ENCODE data around the gene MAGI2. TPM values are rescaled to one million over a fixed set of nuclear protein-coding genes. Genes with fewer than 3 reads are reported as not detected.

Gene MAGI2
- total RNA-seq, 4 donors from 2014 or later, result 0.23 to 5.5 (median 0.45) TPM

DNA sequence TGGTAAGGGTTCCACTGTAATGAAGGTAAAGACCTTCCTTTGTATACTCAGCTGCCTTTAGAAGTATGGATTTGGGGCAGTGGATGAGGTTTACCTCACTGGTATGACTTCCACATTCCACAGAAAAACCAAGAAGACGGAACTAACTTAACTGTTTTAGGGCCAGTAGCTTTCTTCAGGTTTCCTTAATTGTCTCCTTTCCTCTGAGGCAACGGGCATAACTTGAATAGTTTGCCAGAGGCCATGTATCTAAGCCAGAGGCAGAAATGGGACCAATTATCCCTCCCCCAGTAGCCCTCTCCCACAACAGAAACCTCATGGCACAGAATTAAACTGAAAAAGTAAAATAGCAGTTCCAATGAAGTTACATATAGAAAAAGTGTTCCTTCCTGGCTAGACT, 1373.2 kb downstream of the MAGI2 start:
- Histone ChIP-seq H3K9me3 (no peaks in the 10 kb centered on the region), H3K4me1 (peaks cover 0 to 37% (median 0%) of the 10 kb centered on the region in 3 donors), H3K36me3 (no peaks in the 10 kb centered on the region), H3K27ac (no peak overlapping the region), H3K4me3 (no peak overlapping the region), H3K27me3 (no peaks in the 10 kb centered on the region)
- WGBS, 2 donors, result 67 to 100% methylated on average over 2 of the region's 2 CpGs
- no peak for TF ChIP-seq POLR2A (IDR thresholded peaks at IDR 0.05)
- TF ChIP-seq, protein P1, sequence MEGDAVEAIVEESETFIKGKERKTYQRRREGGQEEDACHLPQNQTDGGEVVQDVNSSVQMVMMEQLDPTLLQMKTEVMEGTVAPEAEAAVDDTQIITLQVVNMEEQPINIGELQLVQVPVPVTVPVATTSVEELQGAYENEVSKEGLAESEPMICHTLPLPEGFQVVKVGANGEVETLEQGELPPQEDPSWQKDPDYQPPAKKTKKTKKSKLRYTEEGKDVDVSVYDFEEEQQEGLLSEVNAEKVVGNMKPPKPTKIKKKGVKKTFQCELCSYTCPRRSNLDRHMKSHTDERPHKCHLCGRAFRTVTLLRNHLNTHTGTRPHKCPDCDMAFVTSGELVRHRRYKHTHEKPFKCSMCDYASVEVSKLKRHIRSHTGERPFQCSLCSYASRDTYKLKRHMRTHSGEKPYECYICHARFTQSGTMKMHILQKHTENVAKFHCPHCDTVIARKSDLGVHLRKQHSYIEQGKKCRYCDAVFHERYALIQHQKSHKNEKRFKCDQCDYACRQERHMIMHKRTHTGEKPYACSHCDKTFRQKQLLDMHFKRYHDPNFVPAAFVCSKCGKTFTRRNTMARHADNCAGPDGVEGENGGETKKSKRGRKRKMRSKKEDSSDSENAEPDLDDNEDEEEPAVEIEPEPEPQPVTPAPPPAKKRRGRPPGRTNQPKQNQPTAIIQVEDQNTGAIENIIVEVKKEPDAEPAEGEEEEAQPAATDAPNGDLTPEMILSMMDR (IDR thresholded peaks at IDR 0.05), result no peak
- DNase-seq, result no peak
- intact Hi-C loops (cut with DNase I), result no loop called here

DNA sequence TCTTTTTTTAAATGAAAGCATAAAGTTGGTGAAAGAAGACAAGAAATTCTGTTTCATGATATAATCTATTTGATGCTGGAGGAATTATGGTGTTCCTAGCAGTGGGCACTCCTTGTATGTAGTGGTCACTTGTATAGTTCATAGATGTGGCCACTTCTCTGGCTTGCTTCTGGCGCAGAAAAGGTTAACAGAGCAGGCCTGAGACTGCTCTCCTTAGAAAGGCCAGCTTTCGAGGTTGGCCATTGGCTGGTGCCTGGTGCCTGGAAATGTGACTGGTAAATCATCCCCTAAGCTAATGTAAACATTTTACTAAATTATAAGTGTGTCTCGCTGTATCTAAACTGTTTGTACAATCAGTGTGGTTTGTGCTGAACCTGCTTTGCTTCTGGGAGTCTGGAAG, 1378.8 kb downstream of the MAGI2 start:
- Histone ChIP-seq H3K27me3 (no peaks in the 10 kb centered on the region), H3K27ac (no peak overlapping the region), H3K36me3 (no peaks in the 10 kb centered on the region), H3K4me1 (no peaks in the 10 kb centered on the region), H3K9me3 (no peaks in the 10 kb centered on the region), H3K4me3 (no peak overlapping the region)
- intact Hi-C loops (cut with DNase I), result no loop called here
- WGBS, 2 donors, result 64 to 75% methylated on average over 3 of the region's 3 CpGs
- TF ChIP-seq, protein P1 (IDR thresholded peaks at IDR 0.05), result no peak
- TF ChIP-seq POLR2A (IDR thresholded peaks at IDR 0.05), result no peak
- DNase-seq, result no peak

DNA sequence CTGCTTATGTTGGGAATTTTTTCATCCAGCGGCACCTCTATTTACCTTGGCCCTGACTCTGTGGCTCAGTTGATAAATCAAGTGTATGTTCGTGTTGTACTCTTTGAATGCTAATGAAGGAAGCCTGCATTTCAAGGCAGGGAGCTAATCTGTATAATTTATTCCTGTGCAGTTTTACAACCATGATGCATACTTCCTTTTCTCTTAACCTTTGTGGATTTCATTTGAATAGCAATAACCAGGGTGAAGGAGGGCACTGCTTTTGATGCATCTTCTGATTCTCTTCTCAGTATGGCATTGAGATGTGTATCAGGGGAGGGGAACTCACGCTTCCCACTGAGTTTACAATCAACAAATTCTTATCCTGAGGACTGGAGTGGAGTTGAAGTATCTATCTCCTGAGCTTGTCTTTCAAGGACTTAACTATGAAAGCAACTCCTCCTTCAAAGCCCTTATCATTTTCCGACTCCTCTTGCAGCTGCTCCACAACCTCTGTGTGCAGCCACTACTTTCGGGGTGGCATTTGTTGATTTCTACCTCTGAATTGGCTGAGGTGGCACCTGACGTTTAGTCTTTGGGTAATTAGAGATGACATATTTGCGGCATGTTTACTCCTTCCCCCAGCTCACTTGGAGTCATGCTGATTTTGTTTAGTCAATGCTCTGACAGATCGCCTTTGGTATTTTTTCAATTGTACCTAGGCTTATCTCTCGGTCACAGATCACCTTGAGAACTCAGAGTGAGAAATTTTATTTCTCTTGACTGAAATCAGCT, 1379.7 kb downstream of the MAGI2 start:
- TF ChIP-seq POLR2A (IDR thresholded peaks at IDR 0.05), result no peak
- TF ChIP-seq, protein P1 (IDR thresholded peaks at IDR 0.05), result no peak
- intact Hi-C loops (cut with DNase I), result no loop called here

DNA sequence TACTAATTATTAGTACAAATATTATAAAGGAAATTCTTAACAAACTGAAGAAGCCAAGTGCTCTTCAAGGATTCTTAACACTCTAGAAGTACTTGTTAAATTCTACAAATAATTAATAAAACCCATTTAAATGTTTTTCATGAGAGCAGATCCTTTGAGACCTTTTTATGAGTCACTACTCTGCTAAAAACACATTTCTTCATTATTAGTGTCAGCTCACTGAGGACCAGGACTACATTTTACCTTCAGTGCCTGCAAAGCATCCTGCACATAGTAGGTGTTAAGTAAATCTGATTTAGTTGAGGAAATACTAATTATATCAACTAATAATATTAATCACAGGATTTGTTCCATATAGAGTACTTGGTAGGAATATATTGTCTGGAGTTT, 1381.3 kb downstream of the MAGI2 start:
- intact Hi-C loops (cut with DNase I), result no loop called here
- Histone ChIP-seq H3K27me3 (no peaks in the 10 kb centered on the region), H3K4me3 (no peak overlapping the region), H3K27ac (no peak overlapping the region), H3K9me3 (no peaks in the 10 kb centered on the region), H3K4me1 (no peaks in the 10 kb centered on the region), H3K36me3 (no peaks in the 10 kb centered on the region)
- DNase-seq, result no peak
- TF ChIP-seq, protein P1 (IDR thresholded peaks at IDR 0.05), result no peak
- TF ChIP-seq POLR2A (IDR thresholded peaks at IDR 0.05), result no peak

More for the DNA sequence above, 1379.7 kb downstream of the MAGI2 start:
- H3K4me3 ChIP-seq, result no peak overlapping the region
- no peaks in the 10 kb centered on the region for H3K4me1 ChIP-seq
- H3K27ac ChIP-seq, result no peak overlapping the region
- no peaks in the 10 kb centered on the region for H3K9me3 ChIP-seq
- WGBS, 2 donors, result 59 to 73% methylated on average over 9 of the region's 9 CpGs
- no peaks in the 10 kb centered on the region for H3K36me3 ChIP-seq
- DNase-seq, result no peak
- H3K27me3 ChIP-seq, result no peaks in the 10 kb centered on the region

DNA sequence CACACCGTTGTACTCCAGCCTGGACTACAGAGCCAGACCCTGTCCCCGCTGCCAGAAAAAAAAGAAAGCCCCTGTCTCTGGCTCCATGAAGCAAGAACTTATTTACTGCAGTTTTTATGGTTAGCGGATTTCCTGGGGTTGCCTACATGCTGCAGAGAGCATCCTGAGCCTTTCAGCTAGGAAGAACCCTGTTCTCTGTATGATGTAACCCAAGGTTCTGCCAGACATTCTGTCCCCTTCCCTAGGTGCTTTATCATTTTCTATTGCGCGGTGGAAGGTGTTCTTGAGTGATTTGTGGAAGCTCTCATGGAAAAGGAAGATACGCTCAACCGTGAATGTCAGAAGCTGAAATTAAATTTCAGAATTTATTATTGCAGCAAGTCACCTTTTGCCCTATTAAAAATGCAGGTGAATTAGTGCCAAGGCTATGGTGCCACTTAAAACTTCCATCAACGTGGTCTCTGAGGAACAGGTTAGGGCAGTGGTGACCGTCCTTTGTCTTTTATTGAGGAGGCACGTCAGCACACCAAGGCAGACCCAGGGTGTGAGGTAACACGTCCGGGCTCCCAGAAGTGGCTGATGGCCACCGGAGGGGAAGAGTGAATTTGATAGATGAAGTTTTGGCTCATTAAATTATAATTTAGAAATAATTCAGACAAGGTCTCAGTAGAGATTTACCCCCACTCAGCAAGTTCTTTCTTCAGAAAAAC, 1381.8 kb downstream of the MAGI2 start:
- Histone ChIP-seq H3K36me3 (no peaks in the 10 kb centered on the region), H3K9me3 (no peaks in the 10 kb centered on the region), H3K27ac (no peak overlapping the region), H3K4me1 (no peaks in the 10 kb centered on the region), H3K4me3 (no peak overlapping the region), H3K27me3 (no peaks in the 10 kb centered on the region)
- intact Hi-C loops (cut with DNase I), result no loop called here
- 79 to 84% methylated on average over 12 to 13 of the region's 13 CpGs for WGBS, 2 donors
- no peak for DNase-seq
- no peak for TF ChIP-seq POLR2A (IDR thresholded peaks at IDR 0.05)
- TF ChIP-seq, protein P1 (IDR thresholded peaks at IDR 0.05), result no peak

Measured in esophagus squamous epithelium (tissue), 5 donors.